K562 (cell line): Measurements from ENCODE around the gene CLTC. TPM values are rescaled to one million over a fixed set of nuclear protein-coding genes. Genes with fewer than 3 reads are reported as not detected.

Experiments
- ARID3A ChIP-seq: IDR thresholded peaks from 2 replicates; pipeline ENCODE4 v1.6.1; 2012; ENCODE audit warnings: low read depth, low read length, improper control_type of control experiment, borderline replicate concordance
- DMBX1 ChIP-seq: fragments of 250-450 bp; sonication (Bioruptor Pico); IDR thresholded peaks from 2 replicates; pipeline ENCODE4 v1.8.0; 2022; ENCODE audit warnings: inconsistent platforms, mild to moderate bottlenecking, moderate library complexity, borderline replicate concordance
- E2F3 ChIP-seq: fragments of 250-450 bp; sonication (Bioruptor Pico); IDR thresholded peaks from 2 replicates; pipeline ENCODE4 v1.4.0; 2020; ENCODE audit warnings: mild to moderate bottlenecking
- GTF2A2 ChIP-seq: IDR thresholded peaks from 2 replicates; pipeline ENCODE4 v1.6.1; 2016; ENCODE audit warnings: mild to moderate bottlenecking, missing genetic modification characterization, missing compliant biosample characterization
- HDAC2 ChIP-seq: fragments of 450-650 bp; IDR thresholded peaks from 2 replicates; pipeline ENCODE4 v1.6.1; 2016; ENCODE audit warnings: mild to moderate bottlenecking
- MIER1 ChIP-seq: fragments of 450-650 bp; IDR thresholded peaks from 2 replicates; pipeline ENCODE4 v1.6.1; 2016; ENCODE audit warnings: antibody characterized with exemption, mild to moderate bottlenecking, low read depth
- PHB ChIP-seq: fragments of 250-450 bp; sonication (Bioruptor Pico); IDR thresholded peaks from 2 replicates; pipeline ENCODE4 v1.5.0; 2021
- POLR2AphosphoS5 ChIP-seq: IDR thresholded peaks from 2 replicates; pipeline ENCODE4 v1.6.1; 2011; ENCODE audit warnings: mild to moderate bottlenecking, low read depth, low read length, moderate library complexity; ENCODE audit not compliant: control insufficient read depth, insufficient read depth
- POLR2B ChIP-seq: fragments of 450-650 bp; IDR thresholded peaks from 2 replicates; pipeline ENCODE4 v1.6.1; 2018; ENCODE audit warnings: low read depth; ENCODE audit not compliant: partially characterized antibody
- POU5F1 ChIP-seq: fragments of 150-350 bp; IDR thresholded peaks from 2 replicates; pipeline ENCODE4 v1.6.1; 2014; ENCODE audit warnings: borderline replicate concordance, low read length, low read depth, mild to moderate bottlenecking; ENCODE audit not compliant: partially characterized antibody
- RBBP5 ChIP-seq: fragments of 200-600 bp; sonication (generic); IDR thresholded peaks from 2 replicates; pipeline ENCODE4 v1.6.1; 2012; ENCODE audit warnings: borderline replicate concordance, mild to moderate bottlenecking, low read length, control low read depth, inconsistent platforms; ENCODE audit not compliant: insufficient read depth, poor library complexity, severe bottlenecking
- TEAD4 ChIP-seq, 2 experiments: sonication (generic) in 1 of 2; formaldehyde crosslinking in 1 of 2; IDR thresholded peaks; 2 replicates each; pipeline versions ENCODE4 v1.6.1 to v1.8.0; 2012 to 2022; ENCODE audit warnings: borderline replicate concordance in 1 of 2, inconsistent platforms in 1 of 2, low read length in 1 of 2, mild to moderate bottlenecking in 1 of 2, missing genetic modification reagents in 1 of 2
- ZBTB1 ChIP-seq: sonication (generic); formaldehyde crosslinking; IDR thresholded peaks from 2 replicates; pipeline ENCODE4 v1.8.1; 2023; ENCODE audit warnings: missing genetic modification reagents, low read depth, mild to moderate bottlenecking, borderline replicate concordance
- polyA plus RNA-seq, 8 experiments: library from polyadenylated mRNA; depleted of rRNA in 4 of 8; stranded (reverse) in 5 of 8; unstranded in 3 of 8; fragments of >200 nt; fragmentation: Nextera tagmentation in 2 of 8; fragmentation: Illumina TruSeq in 1 of 8; extraction: Ambion mirVana in 2 of 8; extraction: Trizol in 1 of 8; gene quantifications; 2 replicates each; pipeline versions ENCODE4 v1.2.1 to v1.2.3, GENCODE V29; 2011 to 2014; ENCODE audit warnings: inconsistent platforms in 1 of 8, missing spikeins in 1 of 8
- total RNA-seq, 7 experiments: library from RNA; depleted of rRNA in 6 of 7; stranded (reverse); fragments of >200 nt in 6 of 7; fragmentation: Illumina TruSeq in 2 of 7; extraction: Trizol in 2 of 7; gene quantifications; 2 replicates each; pipeline versions ENCODE4 v1.2.1 to v1.2.3, GENCODE V29; 2011 to 2021; ENCODE audit warnings: low replicate concordance in 1 of 7

CLTC gene
- total and polyA plus RNA-seq, 9 of the 15 experiments (the other 6 are each of a cell fraction or from before 2014, with no cell fraction given), result 115 to 267 (median 174) TPM

DNA sequence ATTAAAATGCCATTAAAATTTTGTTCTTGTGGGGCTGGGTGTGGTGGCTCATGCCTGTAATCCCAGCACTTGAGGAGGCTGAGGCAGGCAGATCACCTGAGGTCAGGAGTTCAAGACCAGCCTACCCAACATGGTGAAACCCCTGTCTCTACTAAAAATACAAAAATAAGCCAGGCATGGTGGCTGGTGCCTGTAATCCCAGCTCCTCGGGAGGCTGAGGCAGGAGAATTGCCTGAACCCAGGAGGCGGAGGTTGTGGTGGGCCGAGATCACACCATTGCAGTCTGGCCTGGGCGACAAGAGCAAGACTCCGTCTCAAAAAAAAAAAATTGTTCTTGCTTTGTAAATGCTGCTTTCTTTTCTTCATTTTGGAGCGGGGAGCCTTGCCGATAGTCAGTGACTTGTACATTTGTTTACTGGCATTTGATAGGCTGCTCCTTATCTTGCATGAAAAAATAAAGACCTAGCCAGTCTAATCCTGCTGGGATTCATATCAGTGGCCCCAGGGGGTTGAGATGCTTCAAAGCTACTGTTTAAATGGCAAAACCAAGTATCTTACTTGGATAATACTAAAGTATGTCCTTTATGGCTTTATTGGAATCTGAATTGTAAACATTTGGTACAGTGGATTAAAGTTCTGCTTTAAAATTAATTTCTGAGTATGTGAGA, 3.3 kb upstream of the CLTC start (continued):
- peak; percentile 64 for TF ChIP-seq POLR2AphosphoS5
- TF ChIP-seq DMBX1 (CRISPR knock-in tag), result peak; percentile 80
- TF ChIP-seq ARID3A, result peak; percentile 92; the same call in 1 of the 2 replicates
- TF ChIP-seq GTF2A2 (tag), result no peak
- no peak for TF ChIP-seq PHB (CRISPR knock-in tag)
- no peak for TF ChIP-seq MIER1
- 0 out of 2 replicates have a peak, but pooled peaks have one; percentile 15 for TF ChIP-seq E2F3 (CRISPR knock-in tag)
- TF ChIP-seq POLR2B, result peak; percentile 54
- no peak for TF ChIP-seq ZBTB1 (CRISPR knock-in tag)
- no peak for TF ChIP-seq RBBP5
- TF ChIP-seq HDAC2, result 0 out of 2 replicates have a peak, but pooled peaks have one; percentile 43
- TF ChIP-seq POU5F1, result no peak
- peak; percentile 33; the same call in 1 of the 2 replicates for TF ChIP-seq TEAD4 (IDR thresholded peaks at IDR 0.05; ENCODE audit: low read length)
- no peak for TF ChIP-seq TEAD4 (CRISPR knock-in tag; IDR thresholded peaks at IDR 0.05; ENCODE audit: borderline replicate concordance)
